Activated CD4-positive, CD25-positive, alpha-beta regulatory T cell treated with anti-CD3 and anti-CD28 coated beads, Interleukin-2, amount 50 U/mL, for 16 hours (primary cell): ENCODE measurements around the gene ADAD1.

Experiments
- DNase-seq: peaks from one replicate; pipeline ENCODE4 v3.0.0-alpha.2; 2020; ENCODE audit warnings: low read depth, low spot score

The ADAD1 gene

DNA sequence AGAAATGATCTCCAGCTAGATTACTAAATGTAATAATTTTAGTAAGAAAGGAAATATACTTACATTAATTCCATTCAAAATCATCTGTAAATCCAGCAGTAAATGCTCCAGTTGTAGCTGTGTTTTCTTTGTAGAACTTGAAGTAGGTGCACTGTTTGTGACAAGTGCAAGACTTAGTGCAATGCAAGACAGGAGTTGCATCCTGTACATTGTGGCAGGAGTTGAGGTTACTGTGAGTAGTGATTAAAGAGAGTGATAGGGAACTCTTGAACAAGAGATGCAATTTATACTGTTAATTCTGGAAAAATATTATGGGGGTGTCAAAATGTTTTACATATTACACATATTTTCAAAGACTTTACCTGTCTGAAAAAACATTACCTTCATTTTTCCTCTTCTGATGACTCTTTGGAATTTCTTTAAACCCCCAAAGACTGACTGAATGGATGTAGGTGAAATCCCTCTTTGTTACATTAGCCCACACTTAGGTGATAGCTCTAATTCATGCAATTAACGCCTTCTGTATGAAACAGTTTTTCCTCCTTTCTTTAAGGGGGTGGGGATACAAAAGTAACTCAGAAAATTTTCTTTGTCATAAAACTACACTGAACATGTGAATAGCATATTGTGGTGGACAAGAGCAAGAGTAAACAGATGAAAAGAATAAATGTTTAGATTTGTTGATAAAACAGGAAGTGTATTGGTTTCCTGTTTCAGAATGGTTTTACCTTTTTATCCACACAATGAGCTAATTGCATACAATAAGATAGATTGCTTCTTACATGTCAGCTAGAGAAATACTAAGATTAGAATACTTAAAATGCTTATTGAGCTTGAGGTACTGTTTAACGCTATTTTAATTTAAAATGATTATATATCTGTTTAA lies 77.7 kb downstream of the ADAD1 start, which contains the start of gene IL2:
Gene IL2 (minus strand): TSS at position 495 of the 886 bp plus-strand sequence. CDS start 285 bp downstream, at position 210.
- DNase-seq, result no peak

DNA sequence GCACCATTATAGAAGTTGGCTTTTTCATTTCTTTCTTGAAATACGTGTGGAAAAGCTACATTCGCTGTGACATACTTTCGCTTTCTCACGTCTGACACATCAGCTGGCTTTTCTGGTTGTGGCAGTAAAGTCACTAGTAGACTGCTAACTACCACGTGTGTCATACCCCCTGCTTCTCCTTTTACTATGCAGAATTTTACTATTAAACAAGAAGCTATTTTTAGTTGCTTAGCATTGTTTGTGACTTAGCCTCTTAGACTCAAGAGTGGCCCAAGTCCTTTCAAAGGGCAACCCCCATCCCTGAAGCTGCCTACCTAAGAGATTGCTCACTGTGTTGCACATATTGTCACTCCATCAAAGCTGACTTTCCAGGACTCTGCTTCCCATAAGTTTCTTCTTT lies 79.8 kb downstream of the ADAD1 start:
- no peak for DNase-seq

DNA sequence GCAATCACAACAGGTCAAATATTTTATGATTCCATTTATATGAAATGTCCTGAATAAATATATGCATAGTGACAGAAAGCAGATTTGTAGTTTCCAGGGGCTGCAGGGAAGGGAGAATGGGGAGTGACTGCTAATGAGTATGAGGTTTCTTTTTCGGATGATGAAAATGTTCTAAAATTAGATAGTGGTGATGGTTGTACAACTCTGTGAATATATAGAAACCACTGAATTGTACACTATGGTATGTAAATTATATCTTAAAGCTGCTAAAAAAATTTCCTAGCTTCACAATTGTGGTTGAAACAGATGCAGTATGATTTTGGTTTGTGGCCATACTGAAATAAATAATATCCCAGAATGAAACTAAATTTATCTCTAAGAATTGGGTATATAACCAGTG lies 90.6 kb downstream of the ADAD1 start:
- no peak for DNase-seq

DNA sequence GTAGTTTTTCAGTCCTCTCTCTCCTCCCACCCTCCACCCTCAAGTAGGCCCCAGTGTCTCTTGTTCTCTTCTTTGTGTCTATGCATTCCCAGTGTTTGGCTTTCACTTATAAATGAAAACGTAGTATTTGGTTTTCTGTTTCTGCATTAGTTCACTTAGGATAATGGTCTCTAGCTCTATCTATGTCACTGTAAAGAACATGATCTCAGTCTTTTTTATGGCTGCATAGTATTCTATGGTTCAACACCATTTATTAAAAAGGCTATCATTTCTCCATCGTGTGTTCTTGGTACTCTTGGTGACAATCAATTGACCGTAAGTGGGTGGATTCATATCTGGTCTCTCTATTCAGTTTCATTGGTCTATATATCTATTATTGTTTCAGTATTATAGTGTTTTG lies 96.4 kb downstream of the ADAD1 start:
- DNase-seq, result no peak

DNA sequence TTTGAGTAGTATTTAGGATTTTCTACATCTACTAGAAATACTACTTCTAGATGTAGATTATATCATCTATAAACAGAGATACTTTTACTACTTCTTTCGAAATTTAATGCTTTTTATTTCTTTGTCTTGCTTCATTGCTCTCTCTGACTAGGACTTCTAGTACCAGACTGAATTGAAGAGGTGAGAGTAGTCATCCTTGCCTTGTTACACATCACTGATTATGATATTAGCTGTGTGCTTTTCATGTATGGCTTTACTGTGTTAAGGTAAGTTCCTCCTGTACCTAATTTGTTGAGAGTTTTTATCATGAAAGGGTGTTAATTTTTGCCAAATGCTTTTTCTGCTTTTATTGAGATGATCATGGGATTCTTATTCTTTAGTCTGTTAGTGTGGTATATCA lies 97.3 kb downstream of the ADAD1 start:
- DNase-seq, result no peak

DNA sequence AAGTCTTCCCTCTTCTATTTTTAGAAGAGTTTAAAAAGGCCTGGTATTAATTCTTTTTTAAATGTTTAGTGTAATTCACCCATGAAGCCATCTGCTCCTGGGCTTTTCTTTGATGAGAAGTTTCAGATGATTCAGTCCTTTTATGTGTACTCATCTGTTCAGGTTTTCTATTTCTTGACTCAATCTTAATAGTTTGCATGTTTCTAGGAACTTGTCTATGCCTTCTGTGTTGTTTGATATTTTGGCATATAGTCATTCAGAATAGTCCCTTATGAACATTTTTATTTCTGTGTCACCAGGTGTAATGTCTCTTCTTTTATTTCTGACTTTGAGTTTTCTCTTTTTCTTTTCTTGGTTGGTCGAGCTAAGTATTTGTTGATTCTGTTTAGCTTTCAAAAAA lies 97.9 kb downstream of the ADAD1 start:
- DNase-seq, result no peak
